Skeletal muscle tissue (tissue), 4 donors: ENCODE data around the gene SLC38A6. TPM values are rescaled to one million over a fixed set of nuclear protein-coding genes. Genes with fewer than 3 reads are reported as not detected.

Source experiments
- H3K27ac ChIP-seq: one replicate; pipeline ENCODE4 v1.7.0; 2013; ENCODE audit warnings: mild to moderate bottlenecking, low read depth, low read length, inconsistent platforms
- H3K27me3 ChIP-seq, 3 donors: one replicate each; pipeline ENCODE4 v1.7.0; 2013; ENCODE audit warnings: low read length in 3 of 3; ENCODE audit not compliant: control insufficient read depth in 3 of 3, insufficient read depth in 3 of 3
- H3K36me3 ChIP-seq, 3 donors: one replicate each; pipeline ENCODE4 v1.7.0; 2013; ENCODE audit warnings: low read length in 3 of 3; ENCODE audit not compliant: control insufficient read depth in 3 of 3, insufficient read depth in 3 of 3
- H3K4me1 ChIP-seq, 3 donors: one replicate each; pipeline ENCODE4 v1.7.0; 2013; ENCODE audit warnings: low read length in 3 of 3, mild to moderate bottlenecking in 3 of 3; ENCODE audit not compliant: control insufficient read depth in 3 of 3, insufficient read depth in 3 of 3
- H3K4me3 ChIP-seq, 3 donors: one replicate each; pipeline ENCODE4 v1.7.0; 2013; ENCODE audit warnings: low read length in 3 of 3
- H3K9ac ChIP-seq, 3 donors: one replicate each; pipeline ENCODE4 v1.7.0; 2013; ENCODE audit warnings: low read length in 3 of 3, mild to moderate bottlenecking in 3 of 3, moderate library complexity in 2 of 3, low read depth in 1 of 3
- H3K9me3 ChIP-seq, 3 donors: one replicate each; pipeline ENCODE4 v1.7.0; 2013; ENCODE audit warnings: low read length in 3 of 3; ENCODE audit not compliant: control insufficient read depth in 3 of 3
- total RNA-seq: library from RNA; depleted of rRNA; stranded (reverse); fragments of >200 nt; gene quantifications from one replicate; pipeline ENCODE4 v1.2.3, GENCODE V29; 2014
- donor health status: Osteomylitis.

The SLC38A6 gene
- total RNA-seq, 1 donor from 2014 or later: 63.7 TPM

GRCh38 chr14:61042220-61042619 is 61.2 kb downstream of the SLC38A6 start:
- H3K9ac ChIP-seq: no peak overlapping the region
- no peak overlapping the region for H3K27ac ChIP-seq
- peaks cover 0 to 2% (median 0%) of the 10 kb centered on the region in 3 donors for H3K36me3 ChIP-seq
- H3K9me3 ChIP-seq: no peaks in the 10 kb centered on the region
- no peak overlapping the region for H3K4me3 ChIP-seq
- no peaks in the 10 kb centered on the region for H3K27me3 ChIP-seq
- no peaks in the 10 kb centered on the region for H3K4me1 ChIP-seq

DNA sequence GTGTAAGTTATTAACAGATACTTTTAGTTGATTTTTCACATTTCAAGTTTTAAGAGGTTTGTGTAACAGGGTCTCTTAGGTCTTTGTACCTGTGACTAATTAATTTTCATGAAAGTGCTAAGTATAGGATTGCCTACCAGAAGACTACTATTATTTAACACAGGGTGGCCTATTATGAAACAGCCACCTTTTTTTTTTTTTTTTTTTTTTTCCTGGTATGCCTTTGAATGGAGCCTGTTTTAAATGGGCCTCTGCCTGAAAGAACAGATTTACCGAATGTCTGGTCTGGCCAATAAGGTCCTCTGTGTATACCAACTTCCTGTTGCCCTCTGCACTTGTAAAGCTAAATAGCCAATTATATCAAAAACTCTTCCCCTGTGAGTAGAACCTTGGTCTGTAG is 62.5 kb downstream of the SLC38A6 start:
- Histone ChIP-seq H3K4me3 (no peak overlapping the region), H3K27ac (no peak overlapping the region), H3K9me3 (no peaks in the 10 kb centered on the region), H3K9ac (no peak overlapping the region), H3K27me3 (no peaks in the 10 kb centered on the region), H3K36me3 (no peaks in the 10 kb centered on the region), H3K4me1 (no peaks in the 10 kb centered on the region)

DNA sequence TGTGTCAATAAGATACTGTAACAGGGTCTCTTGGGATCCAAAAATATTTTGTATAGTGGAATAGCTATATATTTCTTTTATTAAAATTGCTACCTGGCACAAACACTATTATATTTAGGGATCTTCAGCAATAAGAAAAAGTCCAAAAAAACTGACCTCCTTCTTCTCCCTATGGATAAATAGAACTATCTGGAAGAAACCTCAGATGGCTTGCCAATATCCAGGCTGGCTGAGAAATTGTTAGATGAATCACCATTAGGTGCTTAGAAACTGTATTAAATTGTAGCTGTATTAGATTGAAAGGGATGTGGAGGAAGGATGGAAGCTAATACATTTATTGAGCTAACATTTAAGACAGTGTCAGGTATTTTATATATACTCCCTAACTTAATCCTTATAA is 66.0 kb downstream of the SLC38A6 start:
- Histone ChIP-seq H3K27ac (no peak overlapping the region), H3K9ac (no peak overlapping the region), H3K4me3 (no peak overlapping the region), H3K4me1 (no peaks in the 10 kb centered on the region), H3K36me3 (peaks cover 0 to 3% (median 0%) of the 10 kb centered on the region in 3 donors), H3K27me3 (no peaks in the 10 kb centered on the region), H3K9me3 (no peaks in the 10 kb centered on the region)

DNA sequence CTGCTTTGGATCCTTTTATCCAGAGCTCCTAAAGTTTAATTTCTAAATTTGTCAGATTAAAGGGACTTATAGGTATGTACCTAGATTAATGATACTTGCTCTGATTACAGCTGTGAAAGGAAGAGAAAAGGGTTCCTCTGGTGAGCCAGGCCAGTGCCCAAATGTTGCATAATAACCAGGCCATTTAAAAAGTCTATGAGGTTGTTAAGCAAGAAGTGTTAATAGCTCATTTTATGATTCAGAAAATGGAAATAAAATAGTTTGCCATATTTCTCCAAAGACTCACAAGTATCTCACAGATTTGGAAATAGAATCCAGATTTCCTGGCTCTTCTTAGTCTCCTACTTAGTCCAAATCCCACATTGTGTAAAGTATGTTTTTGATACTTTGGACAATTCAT is 67.6 kb downstream of the SLC38A6 start:
- Histone ChIP-seq H3K9me3 (no peaks in the 10 kb centered on the region), H3K4me3 (no peak overlapping the region), H3K27me3 (no peaks in the 10 kb centered on the region), H3K4me1 (no peaks in the 10 kb centered on the region), H3K9ac (no peak overlapping the region), H3K27ac (no peak overlapping the region), H3K36me3 (peaks cover 0 to 3% (median 0%) of the 10 kb centered on the region in 3 donors)

GRCh38 chr14:61050417-61050816 is 69.4 kb downstream of the SLC38A6 start:
- Histone ChIP-seq H3K27ac (no peak overlapping the region), H3K27me3 (no peaks in the 10 kb centered on the region), H3K9ac (no peak overlapping the region), H3K36me3 (peaks cover 0 to 3% (median 0%) of the 10 kb centered on the region in 3 donors), H3K4me1 (no peaks in the 10 kb centered on the region), H3K9me3 (no peaks in the 10 kb centered on the region), H3K4me3 (no peak overlapping the region)

GRCh38 chr14:61051051-61051450 is 70.0 kb downstream of the SLC38A6 start:
- no peaks in the 10 kb centered on the region for H3K27me3 ChIP-seq
- H3K4me1 ChIP-seq: no peaks in the 10 kb centered on the region
- no peak overlapping the region for H3K27ac ChIP-seq
- no peaks in the 10 kb centered on the region for H3K9me3 ChIP-seq
- H3K9ac ChIP-seq: no peak overlapping the region
- peaks cover 0 to 3% (median 0%) of the 10 kb centered on the region in 3 donors for H3K36me3 ChIP-seq
- H3K4me3 ChIP-seq: no peak overlapping the region

DNA sequence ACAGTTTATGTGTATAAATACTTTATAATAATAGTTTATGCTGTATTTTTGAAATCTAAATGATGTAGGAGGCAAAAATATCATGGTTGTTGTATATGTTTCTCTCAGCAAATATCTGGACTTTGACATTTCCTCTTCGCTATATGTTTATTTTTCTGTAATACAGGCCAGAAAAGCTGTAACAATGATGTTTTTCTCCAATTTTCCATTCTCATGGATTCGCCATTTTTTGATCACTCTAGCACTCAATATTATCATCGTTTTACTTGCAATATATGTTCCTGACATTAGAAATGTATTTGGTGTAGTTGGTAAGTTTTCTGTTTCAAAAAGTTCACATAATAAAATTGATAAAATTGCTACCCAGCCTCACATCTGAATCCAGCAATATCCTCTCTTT is 70.6 kb downstream of the SLC38A6 start:
- Histone ChIP-seq H3K4me1 (no peaks in the 10 kb centered on the region), H3K36me3 (peaks cover 0 to 3% (median 0%) of the 10 kb centered on the region in 3 donors), H3K4me3 (no peak overlapping the region), H3K9me3 (no peaks in the 10 kb centered on the region), H3K27ac (no peak overlapping the region), H3K27me3 (no peaks in the 10 kb centered on the region), H3K9ac (no peak overlapping the region)

- Histone ChIP-seq H3K27me3 (no peaks in the 10 kb centered on the region), H3K4me3 (no peak overlapping the region), H3K9me3 (no peaks in the 10 kb centered on the region), H3K36me3 (no peaks in the 10 kb centered on the region), H3K4me1 (peaks cover 0 to 6% (median 0%) of the 10 kb centered on the region in 3 donors), H3K27ac (no peak overlapping the region), H3K9ac (no peak overlapping the region)
These were observed 82.4 kb downstream of the SLC38A6 start for GRCh38 chr14:61063461-61063860.

DNA sequence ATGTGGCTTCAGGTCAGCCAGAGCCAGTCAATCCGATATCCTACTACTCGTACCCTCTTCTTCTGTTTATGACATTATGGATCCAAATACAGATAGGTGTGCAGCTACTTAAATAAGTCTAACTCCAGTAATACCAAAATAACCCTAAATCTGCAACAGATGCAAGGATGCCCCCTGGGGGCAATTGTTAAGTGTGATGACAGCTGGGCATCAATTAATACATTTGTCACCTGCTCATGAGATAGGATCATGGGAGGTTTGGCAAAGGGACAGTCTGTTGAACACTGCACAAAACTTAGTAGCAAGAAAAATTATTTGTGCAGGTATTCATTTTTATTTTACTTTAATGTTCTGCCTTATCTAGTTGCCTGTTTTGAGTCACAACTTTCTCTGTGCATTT is 83.2 kb downstream of the SLC38A6 start:
- Histone ChIP-seq H3K36me3 (no peaks in the 10 kb centered on the region), H3K27ac (no peak overlapping the region), H3K9ac (no peak overlapping the region), H3K4me3 (no peak overlapping the region), H3K27me3 (no peaks in the 10 kb centered on the region), H3K9me3 (no peaks in the 10 kb centered on the region), H3K4me1 (peaks cover 0 to 6% (median 0%) of the 10 kb centered on the region in 3 donors)

DNA sequence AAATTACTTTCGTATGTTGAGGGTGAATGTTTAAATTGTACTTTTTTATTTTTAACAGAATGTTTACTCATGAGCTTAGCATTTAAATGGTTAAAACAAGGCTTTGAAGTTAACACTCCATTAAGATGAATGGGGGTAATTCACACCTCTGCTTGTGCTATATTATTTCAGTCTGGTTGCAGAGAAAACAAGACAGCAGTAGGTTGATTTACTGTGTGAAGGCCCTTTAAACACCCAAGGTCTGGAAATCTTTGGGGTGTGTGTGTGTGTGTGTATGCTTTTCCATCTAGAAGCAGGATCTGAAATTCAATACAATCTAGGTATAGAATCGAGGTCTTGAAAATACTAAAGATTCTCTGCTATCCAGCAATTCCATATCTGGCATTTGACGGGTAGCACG is 83.8 kb downstream of the SLC38A6 start:
- no peaks in the 10 kb centered on the region for H3K9me3 ChIP-seq
- no peaks in the 10 kb centered on the region for H3K36me3 ChIP-seq
- H3K9ac ChIP-seq: no peak overlapping the region
- peaks cover 0 to 6% (median 0%) of the 10 kb centered on the region in 3 donors for H3K4me1 ChIP-seq
- no peaks in the 10 kb centered on the region for H3K27me3 ChIP-seq
- H3K27ac ChIP-seq: no peak overlapping the region
- no peak overlapping the region for H3K4me3 ChIP-seq

DNA sequence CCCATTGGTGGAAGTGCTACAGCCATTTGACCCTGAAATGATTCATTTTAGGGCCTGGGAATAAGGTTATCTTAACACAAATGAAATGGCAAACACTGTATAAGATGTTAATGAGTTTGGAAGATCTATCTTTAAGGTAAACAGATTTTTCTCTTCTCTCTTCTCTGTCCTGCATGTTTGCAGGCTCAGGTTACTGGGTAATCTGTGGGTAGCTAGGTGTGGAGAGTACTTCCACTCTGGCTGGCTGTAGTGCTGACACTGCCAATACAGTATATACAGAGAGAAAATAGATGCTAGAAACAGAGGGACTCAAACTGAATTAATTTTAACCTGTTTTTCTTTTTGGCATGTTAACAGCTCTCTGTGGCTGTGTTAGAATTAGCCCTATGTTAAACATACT is 84.6 kb downstream of the SLC38A6 start:
- Histone ChIP-seq H3K27me3 (no peaks in the 10 kb centered on the region), H3K9ac (no peak overlapping the region), H3K4me3 (no peak overlapping the region), H3K27ac (no peak overlapping the region), H3K36me3 (no peaks in the 10 kb centered on the region), H3K9me3 (no peaks in the 10 kb centered on the region), H3K4me1 (peaks cover 0 to 6% (median 0%) of the 10 kb centered on the region in 3 donors)
